IMR-90 (cell line): ENCODE measurements around the gene HS6ST2. TPM values are rescaled to one million over a fixed set of nuclear protein-coding genes. Genes with fewer than 3 reads are reported as not detected.

Source experiments
- ATAC-seq: fragments of 200-7000 bp; cut with Tn5 transposase; 2 replicates; pipeline ENCODE4 v1.9.1; 2020; ENCODE audit warnings: low read depth, mild to moderate bottlenecking, moderate library complexity
- BruUV-seq: library from RNA; stranded (reverse); fragments of 400-500 nt; replicated peaks from 2 replicates; lab custom pipeline; 2021; lab: Mats Ljungman, UMichigan
- CTCF ChIA-PET: fragments of 300-600 bp; formaldehyde crosslinking; extraction: SDS; loops from one replicate; lab custom pipeline; 2021; ENCODE audit warnings: antibody characterized with exemption; lab: Yijun Ruan, JAX
- POLR2A ChIA-PET: fragments of 300-600 bp; sonication (Branson Sonifier 250); formaldehyde crosslinking; loops from one replicate; lab custom pipeline; 2022; ENCODE audit warnings: antibody characterized with exemption; ENCODE audit not compliant: unreplicated experiment; lab: Charles Lee
- DNase-seq: peaks from one replicate; pipeline ENCODE4 v3.0.0; 2013
- H2AFZ ChIP-seq: replicated peaks from 2 replicates; pipeline ENCODE3; 2013; ENCODE audit warnings: low read length, mild to moderate bottlenecking; ENCODE audit not compliant: poor library complexity
- H2AK5ac ChIP-seq: 2 replicates; pipeline ENCODE4 v1.6.1; 2013; ENCODE audit warnings: low read depth, low read length, inconsistent platforms
- H2AK9ac ChIP-seq: replicated peaks from 2 replicates; pipeline ENCODE3; 2013; ENCODE audit warnings: mild to moderate bottlenecking, low read depth, low read length, moderate library complexity; ENCODE audit not compliant: poor library complexity
- H2BK120ac ChIP-seq: 2 replicates; pipeline ENCODE4 v1.6.1; 2013; ENCODE audit warnings: low read depth, low read length, inconsistent platforms
- H2BK15ac ChIP-seq: 3 replicates; pipeline ENCODE4 v1.6.1; 2013; ENCODE audit warnings: low read depth, low read length, inconsistent platforms
- H2BK20ac ChIP-seq: 2 replicates; pipeline ENCODE4 v1.6.1; 2013; ENCODE audit warnings: low read depth, mild to moderate bottlenecking, inconsistent platforms, low read length, moderate library complexity
- H2BK5ac ChIP-seq: 2 replicates; pipeline ENCODE4 v1.6.1; 2013; ENCODE audit warnings: mild to moderate bottlenecking, low read depth, low read length, inconsistent platforms; ENCODE audit not compliant: poor library complexity, severe bottlenecking
- H3K14ac ChIP-seq: replicated peaks from 2 replicates; pipeline ENCODE4 v1.6.1; 2013; ENCODE audit warnings: low read depth, low read length, inconsistent platforms
- H3K18ac ChIP-seq: 2 replicates; pipeline ENCODE4 v1.6.1; 2013; ENCODE audit warnings: low read depth, low read length, control low read depth
- H3K23ac ChIP-seq: 2 replicates; pipeline ENCODE4 v1.6.1; 2013; ENCODE audit warnings: low read depth, low read length, inconsistent platforms
- H3K27ac ChIP-seq: 2 replicates; pipeline ENCODE4 v1.5.1; 2013; ENCODE audit warnings: mild to moderate bottlenecking, control low read depth, low read length; ENCODE audit not compliant: insufficient read depth
- H3K27me3 ChIP-seq: 2 replicates; pipeline ENCODE4 v1.6.1; 2013; ENCODE audit warnings: low read length; ENCODE audit not compliant: control insufficient read depth, insufficient read depth
- H3K36me3 ChIP-seq: 2 replicates; pipeline ENCODE4 v1.6.1; 2013; ENCODE audit warnings: low read length, mixed read lengths; ENCODE audit not compliant: control insufficient read depth, insufficient read depth
- H3K4ac ChIP-seq: 2 replicates; pipeline ENCODE4 v1.6.1; 2013; ENCODE audit warnings: low read depth, low read length, inconsistent platforms
- H3K4me1 ChIP-seq: 2 replicates; pipeline ENCODE4 v1.6.1; 2013; ENCODE audit warnings: low read length, mixed read lengths; ENCODE audit not compliant: control insufficient read depth, insufficient read depth
- H3K4me2 ChIP-seq: 2 replicates; pipeline ENCODE4 v1.6.1; 2013; ENCODE audit warnings: low read depth, mild to moderate bottlenecking, control low read depth, low read length, moderate library complexity
- H3K4me3 ChIP-seq: 2 replicates; pipeline ENCODE4 v1.5.1; 2013; ENCODE audit warnings: low read depth, mild to moderate bottlenecking, control low read depth, low read length, moderate library complexity; ENCODE audit not compliant: insufficient read depth
- H3K56ac ChIP-seq: 2 replicates; pipeline ENCODE4 v1.6.1; 2013; ENCODE audit warnings: low read length, inconsistent platforms; ENCODE audit not compliant: insufficient read depth; ENCODE audit errors: extremely low read depth
- H3K79me1 ChIP-seq, 2 experiments: 2 replicates each; pipeline ENCODE4 v1.6.1; 2013; ENCODE audit warnings: low read length in 2 of 2, inconsistent platforms in 1 of 2, low read depth in 1 of 2
- H3K9ac ChIP-seq: 2 replicates; pipeline ENCODE4 v1.6.1; 2013; ENCODE audit warnings: low read depth, low read length, control low read depth
- H3K9me1 ChIP-seq: 2 replicates; pipeline ENCODE4 v1.6.1; 2013; ENCODE audit warnings: low read length, inconsistent platforms; ENCODE audit not compliant: insufficient read depth
- H3K9me3 ChIP-seq: 2 replicates; pipeline ENCODE4 v1.6.1; 2013; ENCODE audit warnings: low read length; ENCODE audit not compliant: control insufficient read depth, insufficient read depth
- H4K20me1 ChIP-seq: 2 replicates; pipeline ENCODE4 v1.6.1; 2013; ENCODE audit warnings: low read length, inconsistent platforms; ENCODE audit not compliant: insufficient read depth
- H4K5ac ChIP-seq: 2 replicates; pipeline ENCODE4 v1.6.1; 2013; ENCODE audit warnings: mild to moderate bottlenecking, low read depth, low read length, control low read depth
- H4K8ac ChIP-seq, 2 experiments: 2 replicates each; pipeline ENCODE4 v1.6.1; 2013; ENCODE audit warnings: low read depth in 2 of 2, low read length in 2 of 2, control low read depth in 1 of 2, inconsistent platforms in 1 of 2
- H4K91ac ChIP-seq: 2 replicates; pipeline ENCODE4 v1.6.1; 2013; ENCODE audit warnings: low read depth, low read length, inconsistent platforms; ENCODE audit not compliant: insufficient read depth
- BHLHE40 ChIP-seq: fragments of 150-350 bp; IDR thresholded peaks from 2 replicates; pipeline ENCODE4 v1.6.1; 2016; ENCODE audit warnings: mild to moderate bottlenecking, low read depth, low read length
- CEBPB ChIP-seq: IDR thresholded peaks from 2 replicates; pipeline ENCODE4 v1.6.1; 2012; ENCODE audit warnings: low read depth, low read length, improper control_type of control experiment
- CHD1 ChIP-seq: IDR thresholded peaks from 2 replicates; pipeline ENCODE4 v1.6.1; 2012; ENCODE audit warnings: low read depth, low read length, improper control_type of control experiment
- FOS ChIP-seq: fragments of 150-350 bp; IDR thresholded peaks from 2 replicates; pipeline ENCODE4 v1.6.1; 2016; ENCODE audit warnings: low read depth, low read length
- MAFK ChIP-seq: IDR thresholded peaks from 2 replicates; pipeline ENCODE4 v1.6.1; 2012; ENCODE audit warnings: low read depth, low read length, improper control_type of control experiment
- MAZ ChIP-seq: IDR thresholded peaks from 2 replicates; pipeline ENCODE4 v1.6.1; 2012; ENCODE audit warnings: low read depth, mild to moderate bottlenecking, low read length, improper control_type of control experiment, moderate library complexity, borderline replicate concordance
- MXI1 ChIP-seq: IDR thresholded peaks from 2 replicates; pipeline ENCODE4 v1.6.1; 2012; ENCODE audit warnings: low read depth, mild to moderate bottlenecking, low read length, moderate library complexity, borderline replicate concordance
- NFE2L2 ChIP-seq: fragments of 150-350 bp; IDR thresholded peaks from 2 replicates; pipeline ENCODE4 v1.6.1; 2016; ENCODE audit warnings: low read depth, mild to moderate bottlenecking, low read length
- POLR2A ChIP-seq: IDR thresholded peaks from 2 replicates; pipeline ENCODE4 v1.6.1; 2012; ENCODE audit warnings: mild to moderate bottlenecking, low read depth, low read length
- RAD21 ChIP-seq: IDR thresholded peaks from 2 replicates; pipeline ENCODE4 v1.6.1; 2012; ENCODE audit warnings: low read length, improper control_type of control experiment
- RCOR1 ChIP-seq: IDR thresholded peaks from 2 replicates; pipeline ENCODE4 v1.6.1; 2012; ENCODE audit warnings: mild to moderate bottlenecking, low read length, improper control_type of control experiment; ENCODE audit not compliant: insufficient replicate concordance
- RFX5 ChIP-seq: IDR thresholded peaks from 2 replicates; pipeline ENCODE4 v1.8.0; 2012; ENCODE audit warnings: low read depth, mild to moderate bottlenecking, low read length, moderate library complexity
- SMC3 ChIP-seq: fragments of 150-350 bp; IDR thresholded peaks from 2 replicates; pipeline ENCODE4 v1.6.1; 2016; ENCODE audit warnings: low read depth, mild to moderate bottlenecking, antibody characterized with exemption, low read length, moderate library complexity
- WGBS, 2 experiments: methylation state at CpG; one replicate each; pipeline versions ENCODE4 v1.1.5 to v1.1.7; 2013; ENCODE audit warnings: missing lambda C conversion rate in 2 of 2; ENCODE audit not compliant: insufficient read length in 1 of 2; ENCODE audit errors: extremely low coverage in 2 of 2; 5-methylcytosine and 5-hydroxymethylcytosine counted together
- dilution Hi-C: fragments of 300-500 bp; cut with HindIII; formaldehyde crosslinking; loops from one replicate; pipeline ENCODE4 v1.14.3; 2018; ENCODE audit warnings: low sequenced_read_pairs; ENCODE audit not compliant: unreplicated experiment
- in situ Hi-C: fragments of 300-500 bp; cut with MboI; formaldehyde crosslinking; loops from 3 replicates; pipeline ENCODE4 v1.14.3; 2019; ENCODE audit warnings: low sequenced_read_pairs, inconsistent platforms, mixed read lengths
- intact Hi-C: fragments of 100-400 bp; cut with micrococcal nuclease; formaldehyde crosslinking; loops from 2 replicates; pipeline ENCODE4 v1.10.0; 2022
- polyA plus RNA-seq, 3 experiments: library from polyadenylated mRNA; depleted of rRNA; stranded (reverse); fragments of >200 nt; gene quantifications; 2 replicates each; pipeline ENCODE4 v1.2.3, GENCODE V29; 2012; ENCODE audit warnings: low replicate concordance in 1 of 3
- total RNA-seq: library from RNA; depleted of rRNA; stranded (reverse); fragments of >200 nt; gene quantifications from 2 replicates; pipeline ENCODE4 v1.2.3, GENCODE V29; 2012
- TF ChIP-seq, protein P1 (sequence below): conservative IDR thresholded peaks from 2 replicates; pipeline ENCODE4 v1.5.1; 2012; ENCODE audit warnings: mild to moderate bottlenecking, low read depth, low read length, improper control_type of control experiment
- TF ChIP-seq, protein P2 (sequence below): fragments of 150-350 bp; IDR thresholded peaks from 2 replicates; pipeline ENCODE4 v1.6.1; 2016; ENCODE audit warnings: low read depth, mild to moderate bottlenecking, low read length, moderate library complexity, borderline replicate concordance
- TF ChIP-seq, protein P3 (sequence below): fragments of 150-350 bp; IDR thresholded peaks from 2 replicates; pipeline ENCODE4 v1.6.1; 2017; ENCODE audit warnings: mild to moderate bottlenecking, antibody characterized with exemption, low read length, low read depth

HS6ST2 gene
- total and polyA plus RNA-seq, 2 of the 4 experiments (the other 2 are of a cell fraction), result not detected

DNA sequence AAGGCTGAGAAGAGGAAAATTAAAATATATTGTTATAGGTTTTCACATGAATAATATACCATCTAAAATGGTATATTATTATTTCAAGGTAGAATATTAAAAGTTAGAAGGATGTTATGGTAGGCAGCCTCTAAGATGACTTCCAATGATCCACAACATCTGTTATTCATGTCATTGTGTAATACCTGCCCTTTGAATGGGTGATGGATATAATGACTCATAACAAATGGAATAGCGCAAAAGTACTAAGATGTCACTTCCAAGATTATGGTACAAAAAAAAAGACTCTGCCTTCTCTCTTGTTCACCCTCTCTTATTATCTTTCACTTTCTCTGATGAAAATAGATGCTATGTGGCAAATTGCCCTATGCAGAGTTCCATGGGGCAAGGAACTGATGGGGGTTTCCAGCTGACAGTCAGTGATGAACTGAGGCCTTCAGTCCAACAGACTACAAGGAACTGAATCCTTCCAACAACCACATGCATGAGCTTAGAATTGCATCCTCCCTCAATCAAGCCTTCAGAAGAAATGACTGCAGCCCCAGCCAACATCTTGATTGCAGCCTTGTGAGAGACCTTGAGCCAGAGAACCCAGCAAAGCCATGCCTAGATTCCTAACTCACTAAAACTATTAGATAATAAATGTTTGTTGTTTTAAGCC lies 57.7 kb downstream of the HS6ST2 start:
- H2BK5ac ChIP-seq, result no peak overlapping the region
- H3K23ac ChIP-seq, result no peak overlapping the region
- no peak overlapping the region for H3K9ac ChIP-seq
- ChIA-PET CTCF (no interaction called here), POLR2A (no interaction called here)
- no peak overlapping the region for H2BK120ac ChIP-seq
- H3K27ac ChIP-seq, result no peak overlapping the region
- intact Hi-C loops, result no loop called here
- no peak overlapping the region for H2AFZ ChIP-seq
- no peak overlapping the region for H2AK5ac ChIP-seq
- no peak overlapping the region for H4K5ac ChIP-seq
- no peak overlapping the region for H3K4me3 ChIP-seq
- DNase-seq (no peak), ATAC-seq (no peak)
- no peaks in the 10 kb centered on the region for H3K9me3 ChIP-seq
- dilution Hi-C loops, result no loop called here
- no peak overlapping the region for H2BK20ac ChIP-seq
- H2AK9ac ChIP-seq, result no peak overlapping the region
- in situ Hi-C loops, result no loop called here
- H4K20me1 ChIP-seq, result no peaks in the 10 kb centered on the region
- no peak overlapping the region for H4K8ac ChIP-seq
- no peak overlapping the region for H3K56ac ChIP-seq
- no peak overlapping the region for H3K4me2 ChIP-seq
- WGBS, 2 experiments, result no CpG with 5 or more reads among the region's 1 CpG
- no peak overlapping the region for H4K91ac ChIP-seq
- H2BK15ac ChIP-seq, result no peak overlapping the region
- no peaks in the 10 kb centered on the region for H3K9me1 ChIP-seq
- no peaks in the 10 kb centered on the region for H3K4me1 ChIP-seq
- H3K18ac ChIP-seq, result no peak overlapping the region
- H3K36me3 ChIP-seq, result no peaks in the 10 kb centered on the region
- H3K79me1 ChIP-seq, result no peaks in the 10 kb centered on the region
- no peak overlapping the region for H3K14ac ChIP-seq
- no TSS peak for BruUV-seq
- H3K27me3 ChIP-seq, result no peaks in the 10 kb centered on the region; the same call in 1 of the 2 replicates
- H3K4ac ChIP-seq, result no peak overlapping the region
- no peak for TF ChIP-seq CEBPB
- TF ChIP-seq, protein P1, sequence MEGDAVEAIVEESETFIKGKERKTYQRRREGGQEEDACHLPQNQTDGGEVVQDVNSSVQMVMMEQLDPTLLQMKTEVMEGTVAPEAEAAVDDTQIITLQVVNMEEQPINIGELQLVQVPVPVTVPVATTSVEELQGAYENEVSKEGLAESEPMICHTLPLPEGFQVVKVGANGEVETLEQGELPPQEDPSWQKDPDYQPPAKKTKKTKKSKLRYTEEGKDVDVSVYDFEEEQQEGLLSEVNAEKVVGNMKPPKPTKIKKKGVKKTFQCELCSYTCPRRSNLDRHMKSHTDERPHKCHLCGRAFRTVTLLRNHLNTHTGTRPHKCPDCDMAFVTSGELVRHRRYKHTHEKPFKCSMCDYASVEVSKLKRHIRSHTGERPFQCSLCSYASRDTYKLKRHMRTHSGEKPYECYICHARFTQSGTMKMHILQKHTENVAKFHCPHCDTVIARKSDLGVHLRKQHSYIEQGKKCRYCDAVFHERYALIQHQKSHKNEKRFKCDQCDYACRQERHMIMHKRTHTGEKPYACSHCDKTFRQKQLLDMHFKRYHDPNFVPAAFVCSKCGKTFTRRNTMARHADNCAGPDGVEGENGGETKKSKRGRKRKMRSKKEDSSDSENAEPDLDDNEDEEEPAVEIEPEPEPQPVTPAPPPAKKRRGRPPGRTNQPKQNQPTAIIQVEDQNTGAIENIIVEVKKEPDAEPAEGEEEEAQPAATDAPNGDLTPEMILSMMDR, result no peak
- no peak for TF ChIP-seq POLR2A
- TF ChIP-seq, protein P2, sequence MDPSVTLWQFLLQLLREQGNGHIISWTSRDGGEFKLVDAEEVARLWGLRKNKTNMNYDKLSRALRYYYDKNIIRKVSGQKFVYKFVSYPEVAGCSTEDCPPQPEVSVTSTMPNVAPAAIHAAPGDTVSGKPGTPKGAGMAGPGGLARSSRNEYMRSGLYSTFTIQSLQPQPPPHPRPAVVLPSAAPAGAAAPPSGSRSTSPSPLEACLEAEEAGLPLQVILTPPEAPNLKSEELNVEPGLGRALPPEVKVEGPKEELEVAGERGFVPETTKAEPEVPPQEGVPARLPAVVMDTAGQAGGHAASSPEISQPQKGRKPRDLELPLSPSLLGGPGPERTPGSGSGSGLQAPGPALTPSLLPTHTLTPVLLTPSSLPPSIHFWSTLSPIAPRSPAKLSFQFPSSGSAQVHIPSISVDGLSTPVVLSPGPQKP, result no peak
- TF ChIP-seq, protein P3, sequence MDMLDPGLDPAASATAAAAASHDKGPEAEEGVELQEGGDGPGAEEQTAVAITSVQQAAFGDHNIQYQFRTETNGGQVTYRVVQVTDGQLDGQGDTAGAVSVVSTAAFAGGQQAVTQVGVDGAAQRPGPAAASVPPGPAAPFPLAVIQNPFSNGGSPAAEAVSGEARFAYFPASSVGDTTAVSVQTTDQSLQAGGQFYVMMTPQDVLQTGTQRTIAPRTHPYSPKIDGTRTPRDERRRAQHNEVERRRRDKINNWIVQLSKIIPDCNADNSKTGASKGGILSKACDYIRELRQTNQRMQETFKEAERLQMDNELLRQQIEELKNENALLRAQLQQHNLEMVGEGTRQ, result no peak
- TF ChIP-seq BHLHE40, result no peak
- TF ChIP-seq RCOR1, result no peak
- TF ChIP-seq SMC3, result no peak
- TF ChIP-seq RAD21, result no peak
- no peak for TF ChIP-seq RFX5
- TF ChIP-seq NFE2L2, result no peak
- TF ChIP-seq MXI1, result no peak
- TF ChIP-seq MAZ, result no peak
- no peak for TF ChIP-seq MAFK
- TF ChIP-seq CHD1, result no peak
- no peak for TF ChIP-seq FOS
